Measurements from ENCODE around the gene QTRT2.

The QTRT2 gene

DNA sequence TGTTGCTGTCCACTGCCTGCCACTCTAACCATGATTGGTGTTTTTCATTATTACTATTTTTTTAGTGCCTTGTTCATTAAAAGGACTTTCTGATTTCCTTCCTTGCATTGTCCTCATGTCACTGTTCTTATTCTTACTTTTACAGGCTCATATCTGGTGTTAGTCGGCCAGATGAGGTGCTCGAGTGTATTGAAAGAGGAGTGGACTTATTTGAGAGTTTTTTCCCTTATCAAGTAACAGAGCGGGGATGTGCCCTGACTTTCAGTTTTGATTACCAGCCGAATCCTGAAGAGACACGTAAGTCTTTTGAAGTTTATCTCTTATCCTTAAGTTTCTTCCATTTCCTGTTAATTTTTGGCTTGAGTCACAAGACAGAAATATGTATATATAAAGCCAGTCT lies 23.2 kb downstream of the QTRT2 start:
- DNase-seq = no peak

DNA sequence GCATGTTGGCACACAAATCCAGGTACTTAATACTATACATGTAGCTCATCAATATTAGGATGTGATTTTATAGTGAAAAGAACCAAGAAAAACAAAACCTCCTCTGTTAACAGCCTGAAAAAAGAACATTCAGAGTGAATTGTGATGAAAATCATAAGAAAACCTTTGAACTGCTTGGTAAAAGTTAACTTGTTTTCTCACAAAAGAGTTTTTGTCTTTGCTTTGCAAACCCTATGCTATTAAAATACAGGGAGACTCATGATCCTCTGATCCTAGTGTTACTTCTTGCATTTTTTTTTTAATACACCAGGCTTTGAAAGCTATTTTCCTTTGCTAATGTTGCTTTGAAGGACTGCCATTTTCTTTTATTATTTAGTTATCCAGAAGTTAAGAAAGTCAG lies 23.7 kb downstream of the QTRT2 start:
- DNase-seq = no peak

DNA sequence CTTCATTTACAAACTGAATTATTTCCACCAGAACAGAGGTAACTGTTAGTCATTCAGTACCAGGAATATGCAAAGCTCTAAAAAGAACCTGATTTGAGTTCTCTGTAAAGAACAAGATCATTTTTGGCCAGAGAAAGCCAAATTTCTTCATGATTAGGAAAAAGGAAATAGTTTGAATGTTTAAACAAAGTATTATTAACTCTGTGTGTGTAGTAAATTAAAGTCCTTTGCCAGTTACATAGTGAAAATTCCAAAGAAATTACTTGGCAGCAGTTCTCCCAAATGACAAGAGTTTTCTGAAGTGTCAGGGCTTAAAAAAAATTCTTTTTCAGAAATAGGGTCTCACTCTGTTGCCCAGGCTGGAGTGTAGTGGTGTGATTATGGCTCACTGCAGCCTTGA lies 24.5 kb downstream of the QTRT2 start:
- no peak for DNase-seq

DNA sequence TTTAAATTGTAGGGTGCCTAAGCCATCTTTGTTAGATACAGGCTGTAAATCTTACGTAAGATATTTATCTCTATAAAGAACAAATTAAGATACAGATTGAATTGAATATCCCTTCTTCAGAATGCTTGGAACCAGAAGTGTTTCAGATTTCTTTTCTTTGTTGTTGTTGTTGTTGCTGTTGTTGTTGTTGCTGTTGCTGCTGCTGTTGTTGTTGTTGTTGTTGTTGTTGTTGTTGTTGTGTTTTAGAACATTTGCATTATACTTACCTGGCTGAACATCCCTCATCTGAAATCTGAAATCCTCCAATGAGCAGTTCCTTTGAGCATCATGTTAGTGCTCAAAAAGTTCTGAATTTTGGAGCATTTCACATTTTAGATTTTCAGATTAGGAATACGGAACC lies 26.6 kb downstream of the QTRT2 start:
- DNase-seq = no peak

DNA sequence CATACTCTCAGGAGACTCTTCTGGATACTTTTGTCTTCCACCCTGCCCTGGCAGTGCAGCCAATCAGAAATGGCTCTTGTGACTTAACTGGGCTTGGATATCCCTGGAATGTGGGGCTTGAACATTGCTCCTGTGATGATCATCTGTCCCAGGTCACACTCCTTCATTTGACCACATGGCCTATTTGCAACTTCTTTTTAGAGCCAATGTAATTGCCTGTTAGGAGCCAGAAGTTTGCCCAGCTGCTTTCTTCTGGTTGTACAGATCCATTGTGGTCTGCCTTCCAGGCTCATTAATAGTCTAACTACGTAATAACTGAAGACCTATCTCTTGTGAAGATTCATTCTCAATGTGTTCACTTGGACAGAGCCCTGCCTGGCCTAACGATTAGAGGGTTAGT lies 29.8 kb downstream of the QTRT2 start:
- no peak for DNase-seq

DNA sequence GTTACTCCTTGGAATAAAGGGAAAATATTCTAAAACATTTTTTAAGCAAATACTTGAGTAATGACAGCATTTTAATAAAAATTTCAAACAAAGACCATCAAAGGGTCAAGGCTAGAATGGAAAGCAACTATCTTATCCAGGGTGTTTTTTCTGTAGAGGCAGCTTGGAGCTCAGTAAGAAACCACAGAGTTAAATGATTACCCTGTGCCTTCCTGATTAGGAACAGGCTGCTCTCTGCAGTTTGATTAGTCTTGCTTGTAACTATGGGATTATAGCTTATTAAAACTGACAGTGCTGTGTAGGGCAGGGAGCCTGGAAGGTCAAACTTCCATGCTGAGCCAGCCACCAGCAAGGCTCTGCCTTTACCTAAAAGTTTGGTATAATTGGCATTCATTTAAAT lies 33.1 kb downstream of the QTRT2 start:
- DNase-seq = no peak

DNA sequence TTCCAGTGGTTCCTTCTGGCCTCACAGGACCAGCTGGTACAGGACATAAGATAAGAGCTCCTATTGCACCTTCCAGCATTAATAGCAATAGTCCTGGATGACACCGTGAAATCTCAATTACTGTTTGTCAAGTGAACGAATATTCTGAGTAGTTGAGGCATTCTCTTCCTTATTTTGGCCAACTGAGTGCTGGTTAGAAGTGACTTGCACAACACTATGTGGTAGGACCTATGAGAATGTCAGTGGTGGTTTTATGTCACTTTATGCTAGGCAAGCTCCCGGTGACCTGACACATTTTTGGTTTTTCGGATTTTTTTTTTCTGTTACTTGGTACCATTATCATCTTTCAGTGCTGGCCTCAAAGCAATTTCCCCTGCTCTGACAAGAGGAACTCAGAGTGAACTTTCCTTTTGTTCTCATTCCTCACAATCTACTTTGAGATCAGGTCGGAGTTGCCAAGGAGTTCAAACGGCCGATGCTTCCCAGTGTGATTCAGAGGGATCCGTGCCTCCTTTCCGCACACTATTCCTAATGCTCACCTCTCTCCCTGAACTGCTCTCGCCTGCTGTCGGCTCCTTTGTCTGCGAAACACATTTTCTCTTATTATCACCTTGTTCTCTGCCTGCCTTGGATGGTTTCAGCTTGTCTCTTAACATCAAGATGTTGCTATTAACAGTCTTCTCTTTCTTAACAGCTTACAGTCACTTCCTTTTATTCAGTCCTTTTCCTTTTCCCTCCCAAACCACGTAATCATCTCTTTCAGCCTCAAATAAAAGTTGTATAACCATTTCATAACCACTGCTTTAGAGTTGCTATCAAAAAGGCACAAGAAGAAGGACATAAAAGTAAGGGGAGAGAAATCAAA lies 35.8 kb downstream of the QTRT2 start:
- DNase-seq = no peak

DNA sequence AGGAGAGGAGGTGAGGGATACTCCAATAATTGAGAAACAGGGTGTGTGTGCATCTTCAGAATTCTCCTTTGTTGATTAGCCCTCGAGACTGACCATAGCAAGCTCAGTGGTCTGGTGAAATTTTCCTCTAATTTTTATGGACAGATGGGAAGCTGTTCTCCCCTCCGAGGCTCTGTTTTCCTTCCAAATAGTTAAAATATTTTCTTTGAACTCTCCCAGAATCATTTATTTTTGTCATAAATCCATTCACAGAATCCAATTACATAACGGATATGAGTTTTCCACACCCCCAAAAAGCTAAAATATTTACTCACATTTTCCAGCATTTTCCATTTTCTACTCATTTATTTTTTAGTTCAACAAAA lies 36.5 kb downstream of the QTRT2 start:
- DNase-seq = no peak

DNA sequence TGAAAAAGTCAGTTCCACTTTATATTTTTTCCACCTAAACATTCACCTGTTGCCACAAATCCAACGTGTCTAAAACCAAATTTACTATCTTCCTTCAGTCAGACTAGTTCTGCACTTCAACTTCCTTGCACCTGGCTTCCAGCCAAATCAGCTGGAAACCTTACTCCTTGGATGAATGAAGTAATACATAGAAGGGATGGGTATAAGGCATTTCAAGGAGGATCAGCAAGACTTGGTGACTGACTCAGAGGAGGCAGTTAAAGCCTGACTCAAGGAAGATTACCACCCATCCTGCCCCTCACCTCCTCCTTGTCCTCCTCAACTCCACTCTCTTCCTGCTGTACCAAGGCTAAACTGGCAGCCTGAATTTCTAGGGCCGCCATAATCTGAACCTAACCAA lies 37.1 kb downstream of the QTRT2 start:
- DNase-seq = no peak

DNA sequence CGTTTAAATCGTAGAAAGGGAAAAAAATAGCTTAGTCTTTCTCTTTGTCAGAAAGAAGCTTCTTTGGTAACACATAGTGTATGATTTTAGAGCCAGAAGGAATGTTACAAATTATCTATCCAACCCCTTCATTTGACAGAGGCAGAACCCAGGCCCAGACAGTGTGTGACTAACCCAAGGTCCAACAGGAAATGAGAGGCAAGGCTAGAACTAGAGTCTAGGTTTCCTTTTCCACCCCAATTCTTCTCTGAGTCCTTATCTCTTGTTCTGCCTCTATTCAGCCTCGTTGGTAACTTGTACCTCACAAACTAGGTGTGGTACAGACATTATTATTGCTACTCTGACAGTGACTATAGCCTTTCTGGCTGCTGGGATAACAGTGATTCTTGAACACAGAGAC lies 39.3 kb downstream of the QTRT2 start:
- DNase-seq = no peak

DNA sequence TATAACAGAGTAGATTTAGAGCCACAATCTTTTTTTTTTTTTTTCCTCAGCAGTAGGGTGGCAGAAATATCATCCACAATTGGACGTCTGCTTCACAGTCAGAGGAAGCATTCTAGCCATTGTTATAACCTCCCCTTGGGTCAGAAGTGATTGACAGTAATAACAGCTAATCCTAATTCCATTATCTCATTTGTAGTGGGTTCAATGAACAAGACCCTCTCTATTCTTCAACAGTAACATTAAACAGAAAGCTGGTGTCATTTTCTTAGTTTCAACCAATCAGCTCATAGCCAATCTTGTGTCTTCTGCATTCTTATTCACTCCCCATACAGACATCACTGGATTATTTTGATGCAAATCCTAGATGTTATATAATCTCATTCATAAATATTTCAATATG lies 44.6 kb downstream of the QTRT2 start:
- DNase-seq = no peak

DNA sequence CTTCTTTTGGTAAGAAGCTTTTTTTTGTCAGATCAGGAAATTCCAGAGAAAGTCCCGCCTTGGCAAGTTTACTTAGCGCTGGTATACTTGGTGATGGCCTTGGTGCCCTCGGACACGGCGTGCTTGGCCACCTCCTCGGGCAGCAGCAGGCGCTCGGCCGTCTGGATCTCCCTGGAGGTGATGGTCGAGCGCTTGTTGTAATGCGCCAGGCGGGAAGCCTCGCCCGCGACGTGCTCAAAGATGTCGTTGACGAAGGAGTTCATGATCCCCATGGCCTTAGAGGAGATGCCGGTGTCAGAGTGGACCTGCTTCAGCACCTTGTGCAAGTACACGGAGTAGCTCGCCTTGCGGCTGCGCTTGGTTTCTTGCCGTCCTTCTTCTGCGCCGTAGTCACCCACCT lies 46.6 kb downstream of the QTRT2 start:
- DNase-seq = no peak

DNA sequence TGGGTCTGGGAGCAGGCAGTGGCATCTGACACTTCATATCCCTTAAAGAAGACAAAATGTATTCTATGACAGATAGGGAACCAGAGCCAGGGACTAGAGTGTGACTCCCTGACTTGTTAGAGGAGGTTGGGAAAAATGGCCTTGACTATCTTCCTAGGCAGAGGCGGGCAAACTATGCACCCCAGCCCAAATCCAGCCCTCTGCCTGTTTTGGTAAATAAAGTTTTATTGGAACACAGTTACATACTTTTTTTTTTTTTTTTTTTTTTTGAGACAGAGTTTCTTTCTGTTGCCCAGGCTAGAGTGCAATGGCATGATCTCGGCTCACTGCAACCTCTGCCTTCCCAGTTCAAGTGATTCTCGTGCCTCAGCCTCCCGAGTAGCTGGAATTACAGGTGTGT lies 47.3 kb downstream of the QTRT2 start:
- no peak for DNase-seq

DNA sequence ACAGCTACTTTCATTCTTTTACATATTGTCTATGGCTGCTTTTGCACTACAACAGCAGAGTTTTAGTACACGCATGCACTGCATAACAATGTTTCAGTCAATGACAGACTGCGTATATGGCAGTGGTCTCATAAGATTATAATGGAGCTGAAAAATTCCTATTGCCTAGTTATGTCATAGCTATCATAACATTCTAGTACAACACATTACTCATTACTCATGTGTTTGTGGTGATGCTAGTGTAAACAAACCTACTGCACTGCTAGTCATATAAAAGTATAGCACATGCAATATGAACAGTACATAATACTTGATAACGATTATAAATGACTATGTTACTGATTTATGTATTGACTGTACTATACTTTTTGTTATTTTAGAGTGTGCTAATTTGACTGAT lies 47.9 kb downstream of the QTRT2 start:
- DNase-seq = no peak

DNA sequence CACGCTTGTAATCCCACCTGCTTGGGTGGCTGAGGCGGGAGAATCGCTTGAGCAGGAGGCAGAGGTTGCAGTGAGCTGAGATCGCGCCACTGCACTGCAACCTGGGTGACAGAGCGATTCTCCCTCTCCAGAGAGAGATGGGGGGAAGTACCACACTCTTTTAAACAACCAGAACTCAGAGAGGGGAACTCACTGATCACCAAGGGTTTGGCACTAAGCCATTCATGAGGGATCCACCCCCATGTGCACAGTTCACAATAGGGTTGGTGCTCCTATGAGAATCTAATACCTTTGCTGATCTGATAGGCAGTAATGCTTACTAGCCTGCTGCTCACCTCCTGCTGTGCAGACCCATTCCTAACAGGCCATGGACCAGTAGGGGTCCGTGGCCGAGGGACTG lies 51.6 kb downstream of the QTRT2 start:
- DNase-seq = no peak

DNA sequence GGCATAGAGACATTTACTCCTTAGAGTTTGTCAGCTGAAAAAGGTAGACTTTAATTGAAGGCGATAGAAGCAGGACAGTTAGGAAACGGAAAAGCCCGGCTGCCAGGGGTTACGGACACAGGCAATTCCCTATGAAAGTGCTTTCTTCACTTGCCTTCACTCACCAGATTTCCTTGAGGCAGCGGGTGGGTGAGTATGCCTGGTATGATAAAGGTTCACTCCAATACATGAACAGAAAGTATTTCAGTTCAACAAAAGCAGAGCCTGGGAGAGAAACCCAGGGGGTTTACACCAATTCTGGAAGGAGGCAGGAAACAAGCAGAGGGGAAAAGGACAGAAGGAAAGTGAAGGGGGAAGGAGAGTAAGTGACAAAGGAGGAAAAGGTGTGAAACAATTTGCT lies 53.9 kb downstream of the QTRT2 start:
- no peak for DNase-seq

DNA sequence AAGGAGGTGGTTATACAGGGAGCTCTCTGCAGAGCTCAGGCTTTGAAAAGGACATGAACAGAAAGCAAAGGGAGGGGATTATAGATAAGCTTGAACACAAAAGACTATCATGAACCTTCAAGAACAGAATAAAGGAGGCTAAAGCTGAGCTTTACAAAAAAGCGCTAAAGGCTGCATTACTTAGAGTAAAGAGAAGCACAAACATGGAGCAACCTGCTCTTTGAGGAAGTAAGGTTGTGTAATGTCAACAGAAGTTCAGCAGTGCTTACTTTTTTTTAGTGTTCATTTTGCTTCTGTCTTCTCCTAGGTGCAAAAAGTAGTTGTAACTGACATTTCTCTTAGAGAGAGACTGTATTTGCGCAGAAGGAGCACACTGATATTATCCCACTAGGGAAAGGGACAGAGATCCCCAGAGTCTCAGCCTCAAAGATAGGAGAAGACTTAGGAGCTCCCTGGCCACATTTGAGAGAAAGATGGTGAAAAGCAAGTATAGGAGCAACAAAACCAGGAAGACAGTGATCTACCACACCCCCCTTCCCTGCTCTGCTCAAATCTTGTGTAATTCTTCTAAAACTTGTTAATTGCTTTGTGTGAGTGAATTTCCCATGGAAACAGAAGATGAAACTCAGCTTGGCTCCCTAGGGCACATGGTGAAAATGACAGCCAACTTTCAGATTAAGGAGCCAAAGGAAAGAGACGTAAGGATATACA lies 54.7 kb downstream of the QTRT2 start:
- no peak for DNase-seq

DNA sequence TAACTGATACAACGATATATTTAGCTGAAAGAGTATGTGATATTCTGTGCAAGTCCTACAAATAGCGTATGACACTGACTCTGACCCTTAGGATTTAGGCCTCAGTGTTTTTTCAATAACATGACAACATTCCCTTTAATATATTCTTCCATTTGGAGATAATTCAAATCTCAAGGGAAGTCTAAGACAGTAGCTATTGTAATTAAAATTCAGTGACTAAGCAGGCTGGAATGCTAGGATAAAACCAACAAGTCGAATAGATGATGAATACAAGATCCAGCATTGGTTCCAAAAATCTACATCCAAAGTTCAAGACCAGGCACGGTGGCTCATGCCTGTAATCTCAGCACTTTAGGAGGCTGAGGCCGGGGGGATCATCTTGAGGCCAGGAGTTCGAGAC lies 56.2 kb downstream of the QTRT2 start:
- DNase-seq = no peak

DNA sequence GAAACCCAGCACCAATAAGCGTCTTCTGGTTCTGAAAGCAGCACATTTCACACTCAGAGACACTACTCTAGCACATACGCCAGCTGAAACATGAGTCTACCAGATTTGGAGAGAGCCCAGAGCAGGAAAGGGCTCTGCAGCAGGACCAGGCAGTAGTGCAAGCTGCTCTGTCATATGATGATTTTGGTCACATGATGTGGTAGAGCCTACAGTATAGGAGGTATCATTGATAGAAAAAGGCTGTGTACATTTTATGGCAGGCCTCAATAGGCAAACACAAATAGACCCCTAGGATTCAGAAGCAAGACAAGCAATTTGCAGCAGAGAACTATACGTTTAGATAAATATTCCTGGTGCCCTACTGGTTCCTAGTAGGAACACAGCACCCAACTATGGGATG lies 58.2 kb downstream of the QTRT2 start:
- no peak for DNase-seq

DNA sequence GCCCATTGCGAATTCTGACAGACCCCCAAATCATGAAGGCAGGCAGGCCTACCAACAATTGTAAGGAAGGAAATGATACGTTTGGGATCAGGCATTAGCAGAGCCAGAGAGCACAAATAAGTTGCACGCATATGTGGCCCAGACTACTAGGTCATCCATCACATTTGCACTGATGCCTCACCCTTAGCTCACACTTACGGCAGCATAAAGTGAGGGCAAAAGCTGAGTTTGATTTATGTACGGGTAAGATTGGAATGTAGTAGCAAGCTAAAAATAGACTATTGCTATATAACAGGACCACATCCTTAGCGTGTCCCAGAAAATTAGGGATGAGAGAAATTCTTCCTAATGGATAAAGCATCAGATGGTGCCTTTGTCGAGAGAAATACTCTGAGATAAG lies 58.6 kb downstream of the QTRT2 start:
- DNase-seq = no peak

DNA sequence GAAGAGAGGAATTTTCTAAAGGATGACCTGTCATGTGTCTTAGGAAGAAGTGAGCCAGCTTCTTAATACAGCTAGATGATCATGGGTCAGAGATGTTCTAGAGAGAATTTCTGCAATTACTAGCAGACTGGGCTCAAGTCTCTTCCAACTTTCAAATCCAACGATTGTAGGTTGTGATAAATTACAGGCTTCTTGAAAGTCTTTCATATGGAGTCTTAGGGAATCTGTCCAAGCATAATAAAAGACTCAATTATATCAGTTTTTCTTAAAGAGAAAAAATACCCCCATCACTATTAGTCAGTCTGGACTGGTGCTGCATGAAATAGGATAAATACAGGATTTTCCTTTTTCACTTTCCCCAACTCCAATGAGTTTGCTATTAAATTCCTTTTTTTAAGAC lies 63.2 kb downstream of the QTRT2 start:
- no peak for DNase-seq

DNA sequence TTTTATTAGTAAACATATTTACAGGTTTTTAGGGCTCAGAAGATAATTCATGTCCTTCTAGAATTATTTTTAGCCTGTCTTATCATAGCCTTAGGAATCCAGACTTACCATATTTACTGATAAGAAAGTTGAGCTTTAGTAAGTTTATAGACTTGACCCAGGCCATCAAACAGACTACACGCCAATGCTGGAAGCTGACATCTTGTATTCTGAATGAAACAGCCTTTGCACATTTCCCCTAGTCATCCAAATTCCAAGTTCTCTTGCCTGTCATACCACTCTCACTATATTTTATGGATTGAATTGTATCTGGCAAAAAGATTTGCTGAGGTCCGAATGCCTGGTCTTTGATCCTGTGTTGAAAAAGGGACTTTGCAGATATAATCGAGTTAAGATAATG lies 63.7 kb downstream of the QTRT2 start:
- no peak for DNase-seq

DNA sequence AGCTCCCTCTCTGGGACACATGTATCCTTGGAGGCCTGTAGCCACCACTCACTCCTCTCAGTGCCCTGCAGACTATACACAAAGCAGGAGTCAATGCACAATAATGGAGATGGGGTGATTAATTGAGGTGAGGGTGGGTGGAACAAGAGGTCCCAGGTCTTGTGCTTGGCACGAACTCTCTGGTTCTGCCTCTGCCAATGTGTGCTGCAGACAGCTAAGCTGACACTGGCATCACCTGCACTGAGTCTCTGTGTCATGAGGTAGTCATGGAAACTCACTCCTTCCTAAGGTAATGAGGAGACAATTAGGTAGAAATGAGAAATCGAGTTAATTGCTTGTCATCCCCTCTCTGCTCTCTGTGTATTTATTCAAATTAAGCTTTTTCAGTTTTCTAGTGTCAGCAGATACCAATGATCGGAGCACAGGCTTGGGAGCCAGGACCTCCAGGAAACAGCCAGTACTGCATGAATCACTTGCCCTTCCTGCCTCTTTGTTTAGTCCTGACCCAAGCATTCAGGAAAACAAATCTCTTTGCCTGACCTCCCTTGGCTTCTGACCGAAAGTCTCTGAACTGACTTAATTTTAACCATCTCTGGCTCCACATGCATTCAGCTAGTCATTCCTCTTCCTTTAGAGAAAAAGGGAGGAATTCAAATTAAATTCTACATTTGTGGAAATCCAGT lies 65.6 kb downstream of the QTRT2 start:
- no peak for DNase-seq

DNA sequence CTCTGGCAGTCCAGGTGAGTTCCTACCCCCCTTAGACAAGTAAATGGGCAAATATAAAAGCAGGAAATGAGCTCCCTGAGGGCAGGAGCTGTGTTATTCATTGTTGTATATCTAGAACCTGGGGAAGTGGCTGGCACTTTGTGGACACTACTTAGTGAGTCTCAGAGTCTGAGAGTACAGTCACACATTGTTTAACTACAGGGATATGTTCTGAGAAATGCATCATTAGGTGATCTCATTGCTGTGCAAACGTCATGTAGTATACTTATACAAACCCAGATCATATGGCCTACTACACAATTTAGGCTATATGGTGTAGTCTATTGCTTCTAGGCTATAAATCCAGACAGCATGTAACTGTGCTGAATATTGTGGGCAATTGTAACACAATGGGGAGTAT lies 69.9 kb downstream of the QTRT2 start:
- DNase-seq = no peak
